ENCODE data around the gene SLC25A47.
"Not testable (repeated sequence)": the region's sequence is repeated elsewhere in the genome, so short reads cannot be mapped to it uniquely, and the experiment has no call there.

Gene SLC25A47

DNA sequence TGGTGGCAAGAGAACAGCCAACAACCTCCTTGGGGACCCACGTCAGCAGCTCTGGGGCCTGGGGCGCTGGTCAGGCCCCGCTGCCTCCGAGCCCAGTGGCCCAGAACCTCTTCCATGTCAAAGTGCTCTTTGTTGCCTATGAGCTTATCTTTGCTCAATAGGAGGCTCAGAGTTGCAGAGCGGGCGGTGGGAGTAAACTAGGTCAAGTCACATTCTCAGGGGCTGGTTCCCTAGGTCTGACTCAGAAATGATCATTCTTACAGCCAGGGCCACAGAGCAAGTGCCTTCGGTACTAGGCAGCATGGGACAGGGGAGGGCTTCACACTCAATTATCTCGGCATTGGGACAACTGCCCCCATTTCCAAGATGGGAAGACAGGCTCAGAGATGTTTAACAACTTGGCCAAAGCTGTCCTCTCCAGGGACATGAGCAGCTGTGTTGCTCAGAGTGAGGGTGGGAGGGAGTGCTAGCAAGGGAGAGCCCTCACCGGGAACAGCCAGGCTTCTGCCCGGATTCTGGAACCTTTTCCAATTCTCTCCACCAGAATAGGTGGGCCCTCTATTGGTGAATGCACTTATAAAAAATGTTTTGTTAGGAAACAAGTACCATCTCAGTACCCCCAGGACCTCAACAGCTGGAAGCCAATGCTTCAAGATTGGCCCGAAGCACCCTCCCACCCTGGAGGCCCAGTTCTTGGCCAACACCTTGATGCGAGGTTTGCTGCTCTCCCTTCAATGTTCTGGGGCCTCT lies 28.8 kb upstream of the SLC25A47 start:
- TF ChIP-seq CTCF (IDR thresholded peaks at IDR 0.05; ENCODE audit: borderline replicate concordance, control extremely low read depth, extremely low read depth, insufficient read depth, missing control alignments), result no peak
- in situ Hi-C loops (cut with MboI; ENCODE audit: low sequenced_read_pairs, unreplicated experiment), result loop anchor here (25.0 kb wide), 1 partner anchor 343 kb away; no protein-coding TSS in a partner anchor

DNA sequence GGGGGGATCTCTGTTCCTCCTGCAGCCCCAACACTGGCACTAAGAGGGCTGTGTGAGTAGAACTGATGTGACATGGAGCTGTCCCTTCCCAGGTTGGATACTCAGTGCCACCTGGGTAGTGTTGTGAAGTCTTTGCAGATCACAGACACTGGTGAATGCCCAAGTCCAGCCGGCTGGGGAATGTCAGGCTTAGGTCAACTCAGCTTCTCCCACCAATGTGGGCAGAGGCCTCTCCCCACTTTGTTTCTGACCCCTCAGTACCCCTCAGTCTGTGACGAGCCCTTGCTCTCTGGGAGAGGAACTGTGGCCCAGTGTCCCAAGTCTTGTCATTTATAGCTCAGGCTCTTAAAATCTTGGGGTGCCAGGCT lies 28.2 kb upstream of the SLC25A47 start:
- no peak for TF ChIP-seq CTCF (IDR thresholded peaks at IDR 0.05; ENCODE audit: borderline replicate concordance, control extremely low read depth, extremely low read depth, insufficient read depth, missing control alignments)
- in situ Hi-C loops (cut with MboI; ENCODE audit: low sequenced_read_pairs, unreplicated experiment), result loop anchor here (25.0 kb wide), 1 partner anchor 342 kb away; no protein-coding TSS in a partner anchor

More for the DNA sequence above, 28.8 kb upstream of the SLC25A47 start:
- peak; percentile 32 for DNase-seq (ENCODE audit: low spot score)

GRCh38 chr14:100295376-100296105 lies 27.6 kb upstream of the SLC25A47 start:
- no peak for TF ChIP-seq CTCF (IDR thresholded peaks at IDR 0.05; ENCODE audit: borderline replicate concordance, control extremely low read depth, extremely low read depth, insufficient read depth, missing control alignments)
- no peak for DNase-seq (ENCODE audit: low spot score)
- in situ Hi-C loops (cut with MboI; ENCODE audit: low sequenced_read_pairs, unreplicated experiment), result loop anchor here (25.0 kb wide), 1 partner anchor 342 kb away; no protein-coding TSS in a partner anchor

More for the DNA sequence above, 28.2 kb upstream of the SLC25A47 start:
- no peak for DNase-seq (ENCODE audit: low spot score)

DNA sequence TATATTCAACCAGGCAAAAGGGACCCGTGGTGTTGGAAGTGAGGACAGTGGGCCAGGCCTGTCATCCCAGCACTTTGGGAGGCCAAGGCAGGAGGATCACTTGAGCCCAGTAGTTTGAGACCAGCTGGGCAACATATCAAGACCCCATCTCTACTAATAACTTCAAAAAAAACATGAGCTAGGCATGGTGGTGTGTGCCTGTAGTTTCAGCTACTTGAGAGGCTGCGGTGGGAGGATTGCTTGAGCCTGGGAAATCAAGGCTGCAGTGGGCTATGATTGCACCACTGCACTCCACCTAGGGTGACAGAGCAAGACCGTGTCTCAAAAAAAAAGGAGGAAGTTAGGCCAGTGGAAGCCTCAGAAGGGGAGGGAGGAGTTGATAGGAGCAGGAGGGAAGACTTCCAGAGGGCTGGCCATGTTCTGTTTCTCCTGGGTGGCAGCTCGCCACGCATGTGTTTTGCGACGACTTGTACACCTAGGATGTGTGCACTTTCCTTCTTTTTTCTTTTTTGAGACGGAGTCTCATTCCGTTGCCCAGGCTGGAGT lies 27.0 kb upstream of the SLC25A47 start:
- no peak for DNase-seq (ENCODE audit: low spot score)
- no peak for TF ChIP-seq CTCF (IDR thresholded peaks at IDR 0.05; ENCODE audit: borderline replicate concordance, control extremely low read depth, extremely low read depth, insufficient read depth, missing control alignments)
- in situ Hi-C loops (cut with MboI; ENCODE audit: low sequenced_read_pairs, unreplicated experiment), result loop anchor here (25.0 kb wide), 1 partner anchor 341 kb away; no protein-coding TSS in a partner anchor

DNA sequence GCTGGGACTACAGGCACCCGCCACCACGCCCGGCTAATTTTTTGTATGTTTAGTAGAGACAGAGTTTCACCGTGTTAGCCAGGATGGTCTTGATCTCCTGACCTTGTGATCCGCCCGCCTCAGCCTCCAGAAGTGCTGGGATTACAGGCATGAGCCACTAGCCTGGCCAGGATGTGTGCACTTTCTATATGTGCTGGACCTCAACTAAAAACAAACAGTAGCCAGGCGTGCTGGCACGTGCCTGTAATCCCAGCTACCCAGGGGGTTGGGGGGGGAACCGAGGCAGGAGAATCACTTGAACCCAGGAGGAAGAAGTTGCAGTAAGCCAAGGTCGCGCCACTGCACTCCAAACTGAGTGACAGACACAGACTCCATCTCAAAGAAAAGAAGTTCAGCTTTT lies 26.4 kb upstream of the SLC25A47 start:
- in situ Hi-C loops (cut with MboI; ENCODE audit: low sequenced_read_pairs, unreplicated experiment), result loop anchor here (25.0 kb wide), 1 partner anchor 341 kb away; no protein-coding TSS in a partner anchor
- DNase-seq (ENCODE audit: low spot score), result not testable (repeated sequence)

- no peak for TF ChIP-seq CTCF (IDR thresholded peaks at IDR 0.05; ENCODE audit: borderline replicate concordance, control extremely low read depth, extremely low read depth, insufficient read depth, missing control alignments)
- in situ Hi-C loops (cut with MboI; ENCODE audit: low sequenced_read_pairs, unreplicated experiment), result loop anchor here (25.0 kb wide), 1 partner anchor 340 kb away; no protein-coding TSS in a partner anchor
- DNase-seq (ENCODE audit: low spot score), result peak; percentile 91
Measured at GRCh38 chr14:100297320-100298300, 25.5 kb upstream of the SLC25A47 start.
